Pancreas (tissue), 10 donors: Measurements from ENCODE around the gene PMFBP1. TPM values are rescaled to one million over a fixed set of nuclear protein-coding genes. Genes with fewer than 3 reads are reported as not detected.

Source experiments
- ATAC-seq, 4 donors: fragments of 200-7000 bp; cut with Tn5 transposase; one replicate each; pipeline versions ENCODE4 v1.8.0 to v1.9.1; 2020; ENCODE audit warnings: mild to moderate bottlenecking in 4 of 4, moderate library complexity in 4 of 4
- DNase-seq, 6 donors: peaks; one replicate each; pipeline ENCODE4 v3.0.0-alpha.2; 2020
- FAIRE-seq: peaks from 2 replicates; lab custom pipeline; 2012; peaks lifted over from hg19 to GRCh38; lab: Jason Lieb, UNC
- H3K27ac ChIP-seq, 4 donors: fragments of 200-600 bp; sonication (generic); 1 replicate in 3 of 4; 2 replicates in 1 of 4; pipeline versions ENCODE4 v1.5.0 to v1.8.0; 2020
- H3K27me3 ChIP-seq, 4 donors: fragments of 200-600 bp; one replicate each; pipeline ENCODE4 v1.8.0; 2021
- H3K36me3 ChIP-seq, 3 donors: fragments of 200-600 bp; sonication (generic) in 1 of 3; one replicate each; pipeline versions ENCODE4 v1.5.0 to v1.8.0; 2020 to 2021
- H3K4me1 ChIP-seq, 3 donors: fragments of 200-600 bp; one replicate each; pipeline ENCODE4 v1.8.0; 2021
- H3K4me3 ChIP-seq, 4 donors: fragments of 200-600 bp; sonication (generic) in 2 of 4; one replicate each; pipeline versions ENCODE4 v1.5.0 to v1.8.0; 2020 to 2021
- H3K9me3 ChIP-seq, 4 donors: fragments of 200-600 bp; one replicate each; pipeline ENCODE4 v1.8.0; 2021
- WGBS, 2 donors: extraction: QIAGEN DNeasy Blood & Tissue Kit; methylation state at CpG; one replicate each; pipeline ENCODE4 v1.1.7; 2013; 5-methylcytosine and 5-hydroxymethylcytosine counted together
- intact Hi-C, 3 donors: fragments of 100-400 bp; cut with DNase I; formaldehyde crosslinking; loops; one replicate each; pipeline versions ENCODE4 v1.11.1 to v1.14.2; 2022
- polyA plus RNA-seq, 2 donors: library from polyadenylated mRNA; stranded (reverse); fragments of 200-250 nt; gene quantifications; one replicate each; pipeline ENCODE4 v1.2.3, GENCODE V29; 2013
- total RNA-seq, 6 donors: library from RNA; stranded (reverse); fragmentation: NEBNext Ultra II Directional in 4 of 6; extraction: Animal tissue kit (Norgen Biotek cat#: 25700) in 4 of 6; gene quantifications; one replicate each; pipeline versions ENCODE4 v1.2.1 to v1.2.4, GENCODE V29; 2021 to 2023
- TF ChIP-seq, protein P1 (sequence below), 4 donors: fragments of 200-600 bp; sonication (generic) in 3 of 4; IDR thresholded peaks; one replicate each; pipeline versions ENCODE4 v1.5.0 to v1.8.0; 2021; ENCODE audit warnings: antibody characterized with exemption in 4 of 4
- donor health status: healthy with polysubstance abuse.
- donor health status: DM: no; HTN: no; CAD: no; lungs with moderate emphysema.
- donor health status: DM: no; HTN: no; CAD: no.
- donor health status: control.
- donor health status: control.
- donor health status: Bipolar disorder and iron deficiency.
- donor health status: DM: yes; HTN: yes; CAD: no.
- donor health status: DM: no; HTN: no; CAD: no.
- donor health status: DM: no; HTN: no; CAD: no.
- donor health status: DM: yes; HTN: yes; CAD: no.

Gene PMFBP1
- total and polyA plus RNA-seq, 8 donors, result 1.8 to 6.6 (median 2.7) TPM

DNA sequence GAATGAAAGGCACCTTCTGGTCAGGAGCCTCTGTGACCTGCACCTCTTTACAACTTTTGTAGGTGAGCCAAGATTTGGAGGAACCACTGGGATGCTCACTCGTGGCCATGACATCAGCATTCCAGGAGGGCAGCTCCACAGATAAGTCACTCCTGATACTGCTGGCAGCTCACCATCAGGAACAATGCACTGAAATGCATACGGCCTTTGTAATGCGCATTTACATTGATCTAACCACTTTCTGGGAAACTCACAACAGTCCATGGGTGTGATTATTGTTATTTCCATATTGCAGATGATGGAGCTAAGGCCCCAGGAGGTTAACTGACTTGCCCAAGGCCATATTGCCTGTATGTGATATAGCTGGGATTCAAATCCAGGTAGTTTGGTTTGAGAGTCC lies 34.3 kb upstream of the PMFBP1 start:
- intact Hi-C loops, result no loop called here
- no peaks in the 10 kb centered on the region for H3K9me3 ChIP-seq
- no peaks in the 10 kb centered on the region for H3K36me3 ChIP-seq
- no peak overlapping the region for H3K4me3 ChIP-seq
- ATAC-seq (no peak), DNase-seq (no peak), FAIRE-seq (no peak)
- H3K4me1 ChIP-seq, result peaks cover 9 to 33% (median 16%) of the 10 kb centered on the region in 3 donors
- TF ChIP-seq, protein P1, sequence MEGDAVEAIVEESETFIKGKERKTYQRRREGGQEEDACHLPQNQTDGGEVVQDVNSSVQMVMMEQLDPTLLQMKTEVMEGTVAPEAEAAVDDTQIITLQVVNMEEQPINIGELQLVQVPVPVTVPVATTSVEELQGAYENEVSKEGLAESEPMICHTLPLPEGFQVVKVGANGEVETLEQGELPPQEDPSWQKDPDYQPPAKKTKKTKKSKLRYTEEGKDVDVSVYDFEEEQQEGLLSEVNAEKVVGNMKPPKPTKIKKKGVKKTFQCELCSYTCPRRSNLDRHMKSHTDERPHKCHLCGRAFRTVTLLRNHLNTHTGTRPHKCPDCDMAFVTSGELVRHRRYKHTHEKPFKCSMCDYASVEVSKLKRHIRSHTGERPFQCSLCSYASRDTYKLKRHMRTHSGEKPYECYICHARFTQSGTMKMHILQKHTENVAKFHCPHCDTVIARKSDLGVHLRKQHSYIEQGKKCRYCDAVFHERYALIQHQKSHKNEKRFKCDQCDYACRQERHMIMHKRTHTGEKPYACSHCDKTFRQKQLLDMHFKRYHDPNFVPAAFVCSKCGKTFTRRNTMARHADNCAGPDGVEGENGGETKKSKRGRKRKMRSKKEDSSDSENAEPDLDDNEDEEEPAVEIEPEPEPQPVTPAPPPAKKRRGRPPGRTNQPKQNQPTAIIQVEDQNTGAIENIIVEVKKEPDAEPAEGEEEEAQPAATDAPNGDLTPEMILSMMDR (IDR thresholded peaks at IDR 0.05), result no peak
- WGBS, 2 donors, result 81 to 87% methylated on average over 3 of the region's 3 CpGs
- H3K27me3 ChIP-seq, result no peaks in the 10 kb centered on the region
- H3K27ac ChIP-seq, result no peak overlapping the region

DNA sequence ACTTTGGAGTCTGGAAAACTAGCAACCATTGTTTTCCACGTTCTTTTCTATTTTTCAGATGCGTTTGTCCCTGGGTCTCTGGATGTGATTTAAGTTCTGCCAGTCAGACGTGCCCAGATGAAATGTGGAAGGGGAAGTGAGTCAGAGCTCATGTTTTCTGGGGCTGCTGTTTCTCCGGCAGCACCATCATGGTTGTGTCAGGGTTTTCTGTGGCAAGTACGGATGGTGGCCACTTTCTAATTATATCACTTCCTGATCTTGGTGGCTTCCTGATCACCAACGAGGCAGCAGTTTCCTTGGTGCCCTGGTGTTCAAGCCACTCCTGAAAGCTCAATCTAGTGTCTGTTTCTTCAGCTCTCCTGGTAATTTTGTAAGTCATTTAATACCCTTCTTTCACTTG lies 31.4 kb upstream of the PMFBP1 start:
- Histone ChIP-seq H3K4me1 (peaks cover 9 to 25% (median 16%) of the 10 kb centered on the region in 3 donors), H3K36me3 (no peaks in the 10 kb centered on the region), H3K4me3 (no peak overlapping the region), H3K27me3 (no peaks in the 10 kb centered on the region), H3K9me3 (no peaks in the 10 kb centered on the region), H3K27ac (peak overlapping the region in 2 of 4 donors; percentile 77)
- ATAC-seq (peak in 2 of 4 donors; percentile 40 to 42), FAIRE-seq (no peak), DNase-seq (peak in 1 of 6 donors; percentile 23)
- WGBS, 2 donors, result 80 to 89% methylated on average over 6 of the region's 6 CpGs
- TF ChIP-seq, protein P1 (IDR thresholded peaks at IDR 0.05), result no peak
- intact Hi-C loops, result no loop called here

DNA sequence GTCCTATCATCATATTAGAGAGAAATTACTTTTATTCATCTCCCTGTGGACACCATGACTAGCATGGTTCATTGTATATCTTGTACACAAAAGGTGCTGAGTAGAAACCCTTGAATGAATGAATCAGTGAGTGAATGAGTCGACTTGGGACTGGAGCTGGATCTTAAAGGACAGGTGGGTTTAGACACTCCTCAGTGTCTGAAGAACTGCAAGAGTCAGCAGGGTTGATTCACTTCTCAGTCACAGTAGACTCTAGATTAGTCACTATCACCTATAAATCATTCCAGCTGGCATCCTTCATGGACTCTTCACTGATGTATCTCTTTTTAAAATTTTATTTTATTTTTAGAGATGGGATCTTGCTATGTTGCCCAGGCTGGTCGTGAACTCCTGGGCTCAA lies 30.1 kb upstream of the PMFBP1 start:
- DNase-seq, result no peak
- no peaks in the 10 kb centered on the region for H3K9me3 ChIP-seq
- TF ChIP-seq, protein P1 (IDR thresholded peaks at IDR 0.05), result no peak
- H3K27ac ChIP-seq, result peak overlapping the region in 3 of 4 donors; percentile 28 to 77 (median 77)
- no peak overlapping the region for H3K4me3 ChIP-seq
- WGBS, 2 donors, result 62 to 66% methylated on average over 2 of the region's 2 CpGs
- ATAC-seq, result peak in 2 of 4 donors; percentile 2 to 5
- FAIRE-seq, result no peak
- H3K27me3 ChIP-seq, result peaks cover 0 to 8% (median 0%) of the 10 kb centered on the region in 4 donors
- H3K36me3 ChIP-seq, result no peaks in the 10 kb centered on the region
- H3K4me1 ChIP-seq, result peaks cover 9 to 25% (median 16%) of the 10 kb centered on the region in 3 donors
- intact Hi-C loops, result no loop called here

DNA sequence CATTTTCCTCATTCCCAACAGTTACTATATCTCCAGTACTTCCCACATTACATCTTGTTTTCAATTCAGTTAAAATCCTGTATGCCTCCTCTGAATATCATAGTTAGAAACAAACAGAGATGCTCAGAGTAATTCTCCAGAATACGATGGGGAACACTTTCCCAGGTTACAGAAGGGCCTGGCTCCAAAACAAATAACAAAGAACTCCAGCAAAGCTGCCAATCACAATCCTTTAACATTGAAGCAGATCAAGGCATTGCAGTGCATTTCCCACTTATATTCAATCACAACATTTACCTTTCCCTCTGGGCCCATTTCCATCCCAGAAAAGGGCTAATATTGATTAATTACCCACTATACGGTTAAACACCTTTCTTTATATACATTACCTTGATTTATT lies 29.4 kb upstream of the PMFBP1 start:
- TF ChIP-seq, protein P1 (IDR thresholded peaks at IDR 0.05), result no peak
- DNase-seq, result no peak
- no peaks in the 10 kb centered on the region for H3K9me3 ChIP-seq
- no peaks in the 10 kb centered on the region for H3K36me3 ChIP-seq
- peak overlapping the region in 1 of 4 donors; percentile 77 for H3K27ac ChIP-seq
- 27 to 38% methylated on average over 2 of the region's 2 CpGs for WGBS, 2 donors
- no peak overlapping the region for H3K4me3 ChIP-seq
- ATAC-seq, result no peak
- intact Hi-C loops, result no loop called here
- H3K4me1 ChIP-seq, result peaks cover 9 to 25% (median 16%) of the 10 kb centered on the region in 3 donors
- FAIRE-seq, result no peak
- H3K27me3 ChIP-seq, result peaks cover 0 to 8% (median 0%) of the 10 kb centered on the region in 4 donors

DNA sequence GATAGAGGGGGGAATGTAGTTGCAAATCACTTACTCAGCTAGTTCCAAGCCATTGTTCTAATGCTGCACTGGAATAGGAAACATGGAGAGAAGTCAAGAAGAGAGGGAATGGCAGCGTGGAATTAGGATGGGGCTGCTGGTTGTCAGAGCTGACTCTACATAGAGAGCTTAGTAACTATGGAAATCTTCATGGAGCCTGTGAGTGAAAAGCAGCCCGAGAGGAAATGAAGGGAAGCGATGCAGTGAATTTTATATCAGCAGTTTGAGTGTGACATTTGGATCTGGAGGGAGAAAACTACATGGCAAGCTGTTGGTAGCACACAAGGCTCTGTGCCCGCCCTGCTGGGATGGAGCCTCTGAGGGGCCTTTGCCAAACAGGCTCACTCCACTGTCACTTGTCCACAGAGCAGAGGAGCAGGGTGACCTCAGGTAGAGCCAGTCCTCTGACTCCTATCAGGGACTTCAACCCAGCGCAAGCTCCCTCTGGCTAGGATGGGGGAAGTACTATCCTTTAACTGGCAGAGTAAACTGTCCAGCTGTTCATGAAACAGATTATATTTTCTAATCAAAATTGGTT lies 27.9 kb upstream of the PMFBP1 start:
- peak overlapping the region in 1 of 4 donors; percentile 5 for H3K27ac ChIP-seq
- TF ChIP-seq, protein P1 (IDR thresholded peaks at IDR 0.05), result no peak
- FAIRE-seq (no peak), DNase-seq (no peak), ATAC-seq (no peak)
- intact Hi-C loops, result no loop called here
- H3K9me3 ChIP-seq, result no peaks in the 10 kb centered on the region
- no peak overlapping the region for H3K4me3 ChIP-seq
- peaks cover 9 to 25% (median 16%) of the 10 kb centered on the region in 3 donors for H3K4me1 ChIP-seq
- no peaks in the 10 kb centered on the region for H3K36me3 ChIP-seq
- H3K27me3 ChIP-seq, result peaks cover 0 to 8% (median 0%) of the 10 kb centered on the region in 4 donors
- WGBS, 2 donors, result 93 to 94% methylated on average over 5 of the region's 5 CpGs
